Peyer's patch (tissue), 4 donors: ENCODE results near the gene KCNQ1.

Experiments
- CTCF ChIP-seq, 6 experiments: fragments of 450-650 bp in 4 of 6; fragments of 200-600 bp in 2 of 6; sonication (generic) in 1 of 6; IDR thresholded peaks; one replicate each; pipeline ENCODE4 v1.5.1; 2017 to 2019; ENCODE audit warnings: antibody characterized with exemption in 6 of 6, mild to moderate bottlenecking in 3 of 6, moderate library complexity in 1 of 6
- POLR2A ChIP-seq, 2 donors: fragments of 450-650 bp; IDR thresholded peaks; one replicate each; pipeline ENCODE4 v1.5.1; 2017; ENCODE audit warnings: antibody characterized with exemption in 2 of 2, mild to moderate bottlenecking in 2 of 2, moderate library complexity in 2 of 2

- no peak for TF ChIP-seq POLR2A (IDR thresholded peaks at IDR 0.05)
- TF ChIP-seq CTCF (IDR thresholded peaks at IDR 0.05), result no peak
Observed at GRCh38 chr11:2673871-2674471, 229.2 kb downstream of the KCNQ1 start.
